CD14-positive monocyte (primary cell): ENCODE data around the gene POF1B. TPM values are rescaled to one million over a fixed set of nuclear protein-coding genes. Genes with fewer than 3 reads are reported as not detected.

Experiments
- DNase-seq, 3 donors: peaks; one replicate each; pipeline ENCODE4 v3.0.0-alpha.2; 2011 to 2022
- H2AFZ ChIP-seq: 2 replicates; pipeline ENCODE4 v1.6.0; 2012; ENCODE audit warnings: mild to moderate bottlenecking, low read depth, low read length, inconsistent platforms; ENCODE audit not compliant: insufficient read depth, poor library complexity, severe bottlenecking
- H3K27ac ChIP-seq, 2 donors: 1 replicate in 1 of 2; 2 replicates in 1 of 2; pipeline ENCODE4 v1.5.1; 2012 to 2013; ENCODE audit warnings: low read length in 2 of 2, control low read depth in 1 of 2, inconsistent platforms in 1 of 2, low read depth in 1 of 2, mild to moderate bottlenecking in 1 of 2
- H3K27me3 ChIP-seq, 2 donors: one replicate each; pipeline versions ENCODE4 v1.6.0 to v1.6.1; 2011 to 2013; ENCODE audit warnings: low read length in 2 of 2; ENCODE audit not compliant: control insufficient read depth in 2 of 2, insufficient read depth in 2 of 2
- H3K36me3 ChIP-seq, 2 donors: replicated peaks in 1 of 2; 1 replicate in 1 of 2; 2 replicates in 1 of 2; pipeline versions ENCODE4 v1.5.1 to v1.6.1; 2012 to 2013; ENCODE audit warnings: low read length in 2 of 2, control low read depth in 1 of 2, inconsistent platforms in 1 of 2, mild to moderate bottlenecking in 1 of 2; ENCODE audit not compliant: insufficient read depth in 2 of 2, control insufficient read depth in 1 of 2
- H3K4me1 ChIP-seq, 2 donors: 1 replicate in 1 of 2; 2 replicates in 1 of 2; pipeline versions ENCODE4 v1.5.1 to v1.6.1; 2012 to 2013; ENCODE audit warnings: low read length in 2 of 2, control low read depth in 1 of 2, inconsistent platforms in 1 of 2, mild to moderate bottlenecking in 1 of 2, moderate library complexity in 1 of 2; ENCODE audit not compliant: insufficient read depth in 2 of 2, control insufficient read depth in 1 of 2
- H3K4me2 ChIP-seq: replicated peaks from 2 replicates; pipeline ENCODE3; 2012; ENCODE audit warnings: low read length, moderate library complexity, mild to moderate bottlenecking; ENCODE audit not compliant: poor library complexity, severe bottlenecking; ENCODE audit errors: extremely low read depth
- H3K4me3 ChIP-seq, 3 experiments: fragments of 200-600 bp in 1 of 3; sonication (generic) in 1 of 3; replicated peaks in 1 of 3; 1 replicate in 2 of 3; 2 replicates in 1 of 3; pipeline ENCODE4 v1.5.1; 2011 to 2013; ENCODE audit warnings: low read length in 3 of 3, mild to moderate bottlenecking in 3 of 3, control low read depth in 2 of 3, low read depth in 2 of 3, inconsistent platforms in 1 of 3, moderate library complexity in 1 of 3
- H3K79me2 ChIP-seq: 2 replicates; pipeline ENCODE4 v1.6.0; 2012; ENCODE audit warnings: mild to moderate bottlenecking, control low read depth, inconsistent platforms, low read length, moderate library complexity; ENCODE audit not compliant: insufficient read depth
- H3K9ac ChIP-seq: 2 replicates; pipeline ENCODE4 v1.6.0; 2017; ENCODE audit warnings: low read length, mild to moderate bottlenecking; ENCODE audit not compliant: insufficient read depth, poor library complexity, severe bottlenecking
- H3K9me3 ChIP-seq, 2 donors: replicated peaks in 1 of 2; 1 replicate in 1 of 2; 2 replicates in 1 of 2; pipeline versions ENCODE4 v1.5.1 to v1.6.1; 2012 to 2013; ENCODE audit warnings: low read length in 2 of 2, control low read depth in 1 of 2; ENCODE audit not compliant: control insufficient read depth in 1 of 2, insufficient read depth in 1 of 2
- H4K20me1 ChIP-seq: 2 replicates; pipeline ENCODE4 v1.6.0; 2012; ENCODE audit warnings: mild to moderate bottlenecking, low read length, control low read depth, moderate library complexity; ENCODE audit not compliant: insufficient read depth
- H3K27ac Mint-ChIP-seq, 7 donors: one replicate each; pipeline ENCODE4 v1.8.0; 2020; ENCODE audit warnings: mild to moderate bottlenecking in 7 of 7, mixed read lengths in 7 of 7, moderate library complexity in 6 of 7, inconsistent platforms in 2 of 7
- H3K27me3 Mint-ChIP-seq, 3 donors: one replicate each; pipeline ENCODE4 v1.8.0; 2021 to 2022; ENCODE audit warnings: low read depth in 3 of 3, mild to moderate bottlenecking in 3 of 3, mixed read lengths in 3 of 3, moderate library complexity in 3 of 3, inconsistent platforms in 1 of 3
- H3K36me3 Mint-ChIP-seq, 2 donors: one replicate each; pipeline ENCODE4 v1.8.0; 2020; ENCODE audit warnings: mixed read lengths in 2 of 2, inconsistent platforms in 1 of 2, mild to moderate bottlenecking in 1 of 2
- H3K4me1 Mint-ChIP-seq: one replicate; pipeline ENCODE4 v1.8.0; 2020; ENCODE audit warnings: mild to moderate bottlenecking, mixed read lengths
- H3K4me3 Mint-ChIP-seq, 2 donors: one replicate each; pipeline ENCODE4 v1.8.0; 2020; ENCODE audit warnings: mild to moderate bottlenecking in 2 of 2, mixed read lengths in 2 of 2, moderate library complexity in 1 of 2
- H3K9me3 Mint-ChIP-seq, 7 donors: one replicate each; pipeline ENCODE4 v1.8.0; 2020 to 2022; ENCODE audit warnings: mixed read lengths in 7 of 7, mild to moderate bottlenecking in 6 of 7, moderate library complexity in 6 of 7, inconsistent platforms in 2 of 7
- WGBS: methylation state at CpG from one replicate; pipeline ENCODE4 v1.1.5; 2013; ENCODE audit warnings: missing lambda C conversion rate; ENCODE audit not compliant: insufficient coverage; 5-methylcytosine and 5-hydroxymethylcytosine counted together
- intact Hi-C, 2 donors: fragments of 100-400 bp; cut with micrococcal nuclease; formaldehyde crosslinking; loops; one replicate each; pipeline versions ENCODE4 v1.15.0 to v1.15.1; 2023
- polyA plus RNA-seq, 3 donors: library from polyadenylated mRNA; depleted of rRNA in 1 of 3; unstranded in 2 of 3; stranded (reverse) in 1 of 3; fragments of 300-500 nt in 2 of 3; fragments of >200 nt in 1 of 3; fragmentation: Illumina TruSeq in 2 of 3; gene quantifications; 1 replicate in 2 of 3; 2 replicates in 1 of 3; pipeline ENCODE4 v1.2.3, GENCODE V29; 2012 to 2021
- TF ChIP-seq, protein P1 (sequence below): fragments of 200-600 bp; IDR thresholded peaks from one replicate; pipeline ENCODE4 v1.8.0; 2022; ENCODE audit warnings: antibody characterized with exemption, mild to moderate bottlenecking

POF1B gene
- polyA plus RNA-seq, 3 donors = not detected

DNA sequence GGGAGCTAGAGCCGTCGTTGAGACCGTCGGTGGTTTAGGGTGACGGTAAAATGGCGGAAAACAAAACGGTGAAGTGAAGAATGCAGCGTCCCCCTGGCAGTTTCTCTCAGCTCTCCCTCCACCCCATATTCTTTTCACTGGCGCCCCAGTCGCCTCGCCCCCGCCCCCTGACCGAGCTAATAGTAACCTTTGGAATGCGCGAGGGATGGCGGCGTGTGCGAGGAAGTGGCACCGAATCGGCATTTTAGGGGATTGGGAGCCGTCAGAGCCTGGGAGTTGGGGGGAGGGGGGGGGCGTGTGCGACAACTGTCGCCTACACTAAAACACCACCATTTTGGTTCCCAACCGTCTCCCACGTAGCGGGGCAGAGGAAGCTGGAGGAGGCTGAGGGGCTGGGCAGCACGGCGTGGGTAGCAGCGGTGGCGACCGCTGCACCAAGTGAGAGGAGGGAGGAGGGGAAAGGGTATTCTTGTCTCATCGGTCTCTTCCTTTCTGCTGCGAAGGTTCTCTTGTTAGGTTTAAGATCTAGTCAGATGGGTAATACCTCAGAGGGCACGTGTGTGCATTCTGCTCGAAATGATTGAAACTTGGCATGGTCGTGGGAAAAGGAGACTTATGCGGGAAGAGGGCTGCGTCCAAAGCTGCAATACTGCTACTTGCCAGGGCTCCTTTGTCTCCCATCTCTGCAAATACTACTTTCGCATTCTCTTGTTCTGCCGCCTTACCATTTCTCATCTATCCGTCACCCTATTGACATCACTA is 134.8 kb downstream of the POF1B start:
- H3K27ac Mint-ChIP-seq = no peak overlapping the region
- H3K79me2 ChIP-seq = no peaks in the 10 kb centered on the region
- peak overlapping the region; percentile 13 for H3K9ac ChIP-seq
- peaks cover 7 to 21% (median 13%) of the 10 kb centered on the region in 3 donors for H3K27me3 Mint-ChIP-seq
- WGBS = 0% methylated on average over 5 of the region's 42 CpGs
- H3K4me1 ChIP-seq = peaks cover 0 to 2% of the 10 kb centered on the region in 2 donors
- H3K36me3 ChIP-seq = no peaks in the 10 kb centered on the region
- H3K4me3 Mint-ChIP-seq = peak overlapping the region; percentile 81 to 95
- peaks cover 0 to 5% (median 4%) of the 10 kb centered on the region in 7 donors for H3K9me3 Mint-ChIP-seq
- H3K27me3 ChIP-seq = no peaks in the 10 kb centered on the region
- H3K4me3 ChIP-seq = peak overlapping the region; percentile 31 to 74 (median 45)
- DNase-seq = no peak
- H3K27ac ChIP-seq = no peak overlapping the region
- H3K36me3 Mint-ChIP-seq = no peaks in the 10 kb centered on the region
- H3K4me2 ChIP-seq = peak overlapping the region; percentile 81
- intact Hi-C loops = no loop called here
- TF ChIP-seq, protein P1, sequence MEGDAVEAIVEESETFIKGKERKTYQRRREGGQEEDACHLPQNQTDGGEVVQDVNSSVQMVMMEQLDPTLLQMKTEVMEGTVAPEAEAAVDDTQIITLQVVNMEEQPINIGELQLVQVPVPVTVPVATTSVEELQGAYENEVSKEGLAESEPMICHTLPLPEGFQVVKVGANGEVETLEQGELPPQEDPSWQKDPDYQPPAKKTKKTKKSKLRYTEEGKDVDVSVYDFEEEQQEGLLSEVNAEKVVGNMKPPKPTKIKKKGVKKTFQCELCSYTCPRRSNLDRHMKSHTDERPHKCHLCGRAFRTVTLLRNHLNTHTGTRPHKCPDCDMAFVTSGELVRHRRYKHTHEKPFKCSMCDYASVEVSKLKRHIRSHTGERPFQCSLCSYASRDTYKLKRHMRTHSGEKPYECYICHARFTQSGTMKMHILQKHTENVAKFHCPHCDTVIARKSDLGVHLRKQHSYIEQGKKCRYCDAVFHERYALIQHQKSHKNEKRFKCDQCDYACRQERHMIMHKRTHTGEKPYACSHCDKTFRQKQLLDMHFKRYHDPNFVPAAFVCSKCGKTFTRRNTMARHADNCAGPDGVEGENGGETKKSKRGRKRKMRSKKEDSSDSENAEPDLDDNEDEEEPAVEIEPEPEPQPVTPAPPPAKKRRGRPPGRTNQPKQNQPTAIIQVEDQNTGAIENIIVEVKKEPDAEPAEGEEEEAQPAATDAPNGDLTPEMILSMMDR = no peak
- no peaks in the 10 kb centered on the region for H3K9me3 ChIP-seq
- no peaks in the 10 kb centered on the region for H4K20me1 ChIP-seq
- H3K4me1 Mint-ChIP-seq = peaks cover 17% of the 10 kb centered on the region
- peak overlapping the region; percentile 73 for H2AFZ ChIP-seq

GRCh38 chrX:85243761-85244449 is 135.6 kb downstream of the POF1B start, which contains the start of the genes SATL1 and ZNF711:
SATL1 (minus strand) TSS chrX:85243779; CDS start chrX:85108968, 134,811 bp downstream.
ZNF711 (plus strand) TSS chrX:85243991; CDS start chrX:85247573, 3,582 bp downstream.
- Mint-ChIP-seq H3K4me3 (peak within 1 kb of the TSS; percentile 81 to 95), H3K36me3 (no peaks in the 10 kb centered on the region), H3K4me1 (peaks cover 17% of the 10 kb centered on the region), H3K27me3 (peaks cover 7 to 21% (median 13%) of the 10 kb centered on the region in 3 donors), H3K27ac (peak within 1 kb of the TSS in 1 of 7 donors; percentile 23), H3K9me3 (peaks cover 0 to 5% (median 4%) of the 10 kb centered on the region in 7 donors)
- peak within 1 kb of the TSS; percentile 30 for H3K9ac ChIP-seq
- H3K4me2 ChIP-seq = peak within 1 kb of the TSS; percentile 81
- DNase-seq = no peak
- intact Hi-C loops = no loop called here
- no peaks in the 10 kb centered on the region for H3K36me3 ChIP-seq
- H4K20me1 ChIP-seq = no peaks in the 10 kb centered on the region
- peak within 1 kb of the TSS; percentile 31 to 74 (median 45) for H3K4me3 ChIP-seq
- no peaks in the 10 kb centered on the region for H3K27me3 ChIP-seq
- no peak within 1 kb of the TSS for H3K27ac ChIP-seq
- peak within 1 kb of the TSS; percentile 73 for H2AFZ ChIP-seq
- peaks cover 0 to 2% of the 10 kb centered on the region in 2 donors for H3K4me1 ChIP-seq
- 0% methylated on average over 37 of the region's 65 CpGs for WGBS
- no peaks in the 10 kb centered on the region for H3K79me2 ChIP-seq
- no peaks in the 10 kb centered on the region for H3K9me3 ChIP-seq
- TF ChIP-seq, protein P1 = no peak
